HCT116 (cell line): Measurements from ENCODE around the gene MAEA.

Source experiments
- EZH2 ChIP-seq: fragments of 200-600 bp; sonication (generic); IDR thresholded peaks from 2 replicates; pipeline ENCODE4 v1.6.1; 2017; ENCODE audit warnings: antibody characterized with exemption, mixed run types
- EZH2phosphoT487 ChIP-seq: fragments of 200-600 bp; IDR thresholded peaks from 2 replicates; pipeline ENCODE4 v1.6.1; 2018; ENCODE audit warnings: antibody characterized with exemption, borderline replicate concordance
- JUND ChIP-seq: IDR thresholded peaks from 2 replicates; pipeline ENCODE4 v1.6.1; 2012
- POLR2A ChIP-seq: IDR thresholded peaks from 2 replicates; pipeline ENCODE4 v1.7.0; 2011; ENCODE audit warnings: borderline replicate concordance; ENCODE audit not compliant: insufficient read depth, insufficient read length; ENCODE audit errors: extremely low read depth
- POLR2AphosphoS5 ChIP-seq: IDR thresholded peaks from 2 replicates; pipeline ENCODE4 v1.6.1; 2011; ENCODE audit warnings: mild to moderate bottlenecking, low read depth, low read length, moderate library complexity
- SP1 ChIP-seq: IDR thresholded peaks from 2 replicates; pipeline ENCODE4 v1.6.1; 2012; ENCODE audit warnings: low read depth
- SRF ChIP-seq: IDR thresholded peaks from 2 replicates; pipeline ENCODE4 v1.6.1; 2012; ENCODE audit warnings: low read depth
- TF ChIP-seq, protein P1 (sequence below), 3 experiments: fragments of 200-600 bp in 1 of 3; sonication (generic) in 1 of 3; IDR thresholded peaks in 2 of 3; conservative IDR thresholded peaks in 1 of 3; 2 replicates each; pipeline ENCODE4 v1.5.1; 2012 to 2017; ENCODE audit warnings: low read depth in 2 of 3, low read length in 2 of 3, antibody characterized with exemption in 1 of 3, borderline replicate concordance in 1 of 3, control low read depth in 1 of 3, mild to moderate bottlenecking in 1 of 3, mixed read lengths in 1 of 3, mixed run types in 1 of 3, moderate library complexity in 1 of 3; ENCODE audit not compliant: insufficient read depth in 1 of 3

DNA sequence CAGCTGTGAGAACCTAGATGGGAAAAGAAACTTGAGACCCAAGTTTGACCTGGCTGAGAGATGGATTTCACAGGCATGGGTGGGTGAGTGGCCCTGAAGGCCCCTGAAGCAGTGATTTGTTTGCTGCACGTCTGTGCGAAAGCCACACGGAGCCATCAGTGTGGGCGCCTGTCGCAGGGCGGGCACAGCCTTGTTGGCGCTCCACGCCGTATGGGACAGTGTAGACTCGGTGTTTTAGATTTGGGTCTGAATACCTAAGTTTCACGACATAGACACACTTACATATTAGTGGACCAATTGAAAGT, 35.4 kb downstream of the MAEA start:
- TF ChIP-seq SP1 (no peak), EZH2phosphoT487 (no peak), EZH2 (no peak), POLR2AphosphoS5 (no peak), POLR2A (no peak), SRF (no peak), JUND (no peak)
- TF ChIP-seq, protein P1, sequence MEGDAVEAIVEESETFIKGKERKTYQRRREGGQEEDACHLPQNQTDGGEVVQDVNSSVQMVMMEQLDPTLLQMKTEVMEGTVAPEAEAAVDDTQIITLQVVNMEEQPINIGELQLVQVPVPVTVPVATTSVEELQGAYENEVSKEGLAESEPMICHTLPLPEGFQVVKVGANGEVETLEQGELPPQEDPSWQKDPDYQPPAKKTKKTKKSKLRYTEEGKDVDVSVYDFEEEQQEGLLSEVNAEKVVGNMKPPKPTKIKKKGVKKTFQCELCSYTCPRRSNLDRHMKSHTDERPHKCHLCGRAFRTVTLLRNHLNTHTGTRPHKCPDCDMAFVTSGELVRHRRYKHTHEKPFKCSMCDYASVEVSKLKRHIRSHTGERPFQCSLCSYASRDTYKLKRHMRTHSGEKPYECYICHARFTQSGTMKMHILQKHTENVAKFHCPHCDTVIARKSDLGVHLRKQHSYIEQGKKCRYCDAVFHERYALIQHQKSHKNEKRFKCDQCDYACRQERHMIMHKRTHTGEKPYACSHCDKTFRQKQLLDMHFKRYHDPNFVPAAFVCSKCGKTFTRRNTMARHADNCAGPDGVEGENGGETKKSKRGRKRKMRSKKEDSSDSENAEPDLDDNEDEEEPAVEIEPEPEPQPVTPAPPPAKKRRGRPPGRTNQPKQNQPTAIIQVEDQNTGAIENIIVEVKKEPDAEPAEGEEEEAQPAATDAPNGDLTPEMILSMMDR (IDR thresholded peaks at IDR 0.05 in 2 of 3, conservative IDR thresholded peaks at IDR 0.05 in 1 of 3; ENCODE audit: borderline replicate concordance in 1 of 3, insufficient read depth in 1 of 3, low read depth in 2 of 3, low read length in 2 of 3), result no peak
